Neuron (in vitro differentiated cells): Measurements from ENCODE around the gene CLRN2.

Experiments used
- H2AFZ ChIP-seq: one replicate; pipeline ENCODE4 v1.6.1; 2013; ENCODE audit warnings: low read depth, mild to moderate bottlenecking, inconsistent platforms, low read length, moderate library complexity
- H3K27me3 ChIP-seq: one replicate; pipeline ENCODE4 v1.6.1; 2013; ENCODE audit warnings: low read length; ENCODE audit not compliant: insufficient read depth
- H3K36me3 ChIP-seq: one replicate; pipeline ENCODE4 v1.6.1; 2013; ENCODE audit warnings: low read length; ENCODE audit not compliant: insufficient read depth
- H3K4me1 ChIP-seq: one replicate; pipeline ENCODE4 v1.6.1; 2013; ENCODE audit warnings: low read length; ENCODE audit not compliant: insufficient read depth
- H3K4me3 ChIP-seq: 2 replicates; pipeline ENCODE4 v1.5.1; 2013; ENCODE audit warnings: mild to moderate bottlenecking, low read length, moderate library complexity
- H3K9me3 ChIP-seq: one replicate; pipeline ENCODE4 v1.6.1; 2013; ENCODE audit warnings: low read length

The CLRN2 gene

GRCh38 chr4:17512973-17513665 lies 1.8 kb upstream of the CLRN2 start:
- H3K4me1 ChIP-seq: peaks cover 19% of the 10 kb centered on the region
- peak overlapping the region; percentile 93 for H3K4me3 ChIP-seq
- no peaks in the 10 kb centered on the region for H3K9me3 ChIP-seq
- peaks cover 4% of the 10 kb centered on the region for H3K27me3 ChIP-seq
- no peaks in the 10 kb centered on the region for H3K36me3 ChIP-seq
- peak overlapping the region; percentile 91 for H2AFZ ChIP-seq

- Histone ChIP-seq H3K4me3 (no peak overlapping the region), H3K9me3 (no peaks in the 10 kb centered on the region), H3K27me3 (peaks cover 4% of the 10 kb centered on the region), H3K4me1 (peaks cover 17% of the 10 kb centered on the region), H3K36me3 (no peaks in the 10 kb centered on the region), H2AFZ (no peak overlapping the region)
These were observed 761 bp downstream of the CLRN2 start for GRCh38 chr4:17515445-17516407.

GRCh38 chr4:17516980-17517379 lies 2.0 kb downstream of the CLRN2 start:
- peaks cover 10% of the 10 kb centered on the region for H3K4me1 ChIP-seq
- H3K27me3 ChIP-seq: peaks cover 7% of the 10 kb centered on the region
- no peaks in the 10 kb centered on the region for H3K36me3 ChIP-seq
- no peak overlapping the region for H3K4me3 ChIP-seq
- no peak overlapping the region for H2AFZ ChIP-seq
- H3K9me3 ChIP-seq: no peaks in the 10 kb centered on the region

GRCh38 chr4:17517664-17518063 lies 2.7 kb downstream of the CLRN2 start:
- H3K4me3 ChIP-seq: no peak overlapping the region
- peaks cover 4% of the 10 kb centered on the region for H3K4me1 ChIP-seq
- H3K27me3 ChIP-seq: peaks cover 7% of the 10 kb centered on the region
- H3K36me3 ChIP-seq: no peaks in the 10 kb centered on the region
- H3K9me3 ChIP-seq: no peaks in the 10 kb centered on the region
- no peak overlapping the region for H2AFZ ChIP-seq

- no peaks in the 10 kb centered on the region for H3K9me3 ChIP-seq
- no peak overlapping the region for H2AFZ ChIP-seq
- peaks cover 3% of the 10 kb centered on the region for H3K4me1 ChIP-seq
- H3K36me3 ChIP-seq: no peaks in the 10 kb centered on the region
- no peak overlapping the region for H3K4me3 ChIP-seq
- peaks cover 7% of the 10 kb centered on the region for H3K27me3 ChIP-seq
These were observed 6.6 kb downstream of the CLRN2 start for GRCh38 chr4:17521595-17521994.

- H3K27me3 ChIP-seq: peaks cover 3% of the 10 kb centered on the region
- H3K4me3 ChIP-seq: no peak overlapping the region
- no peaks in the 10 kb centered on the region for H3K4me1 ChIP-seq
- H3K36me3 ChIP-seq: no peaks in the 10 kb centered on the region
- no peak overlapping the region for H2AFZ ChIP-seq
- H3K9me3 ChIP-seq: no peaks in the 10 kb centered on the region
These were observed 8.7 kb downstream of the CLRN2 start for GRCh38 chr4:17523662-17524061.

GRCh38 chr4:17526695-17527477 lies 11.9 kb downstream of the CLRN2 start:
- no peaks in the 10 kb centered on the region for H3K27me3 ChIP-seq
- H3K9me3 ChIP-seq: no peaks in the 10 kb centered on the region
- no peak overlapping the region for H2AFZ ChIP-seq
- H3K36me3 ChIP-seq: no peaks in the 10 kb centered on the region
- no peak overlapping the region for H3K4me3 ChIP-seq
- H3K4me1 ChIP-seq: no peaks in the 10 kb centered on the region

GRCh38 chr4:17528551-17529165 lies 13.7 kb downstream of the CLRN2 start:
- no peaks in the 10 kb centered on the region for H3K4me1 ChIP-seq
- no peak overlapping the region for H2AFZ ChIP-seq
- H3K36me3 ChIP-seq: no peaks in the 10 kb centered on the region
- H3K4me3 ChIP-seq: no peak overlapping the region
- no peaks in the 10 kb centered on the region for H3K27me3 ChIP-seq
- no peaks in the 10 kb centered on the region for H3K9me3 ChIP-seq

- Histone ChIP-seq H2AFZ (no peak overlapping the region), H3K36me3 (no peaks in the 10 kb centered on the region), H3K4me1 (no peaks in the 10 kb centered on the region), H3K9me3 (no peaks in the 10 kb centered on the region), H3K4me3 (no peak overlapping the region), H3K27me3 (no peaks in the 10 kb centered on the region)
These were observed 16.7 kb downstream of the CLRN2 start for GRCh38 chr4:17531538-17532285.

- Histone ChIP-seq H3K4me3 (no peak overlapping the region), H3K36me3 (no peaks in the 10 kb centered on the region), H2AFZ (no peak overlapping the region), H3K9me3 (no peaks in the 10 kb centered on the region), H3K27me3 (no peaks in the 10 kb centered on the region), H3K4me1 (no peaks in the 10 kb centered on the region)
These were observed 19.7 kb downstream of the CLRN2 start for GRCh38 chr4:17534705-17535104.

- no peaks in the 10 kb centered on the region for H3K27me3 ChIP-seq
- H3K4me3 ChIP-seq: no peak overlapping the region
- no peaks in the 10 kb centered on the region for H3K9me3 ChIP-seq
- H3K36me3 ChIP-seq: no peaks in the 10 kb centered on the region
- H2AFZ ChIP-seq: no peak overlapping the region
- no peaks in the 10 kb centered on the region for H3K4me1 ChIP-seq
These were observed 20.3 kb downstream of the CLRN2 start for GRCh38 chr4:17535242-17535641.

GRCh38 chr4:17535906-17536305 lies 20.9 kb downstream of the CLRN2 start:
- Histone ChIP-seq H3K4me3 (no peak overlapping the region), H3K4me1 (no peaks in the 10 kb centered on the region), H2AFZ (no peak overlapping the region), H3K9me3 (no peaks in the 10 kb centered on the region), H3K27me3 (no peaks in the 10 kb centered on the region), H3K36me3 (no peaks in the 10 kb centered on the region)
